Measurements from ENCODE around the gene SNCA.

The SNCA gene

GRCh38 chr4:89813197-89813596, 23.8 kb downstream of the SNCA start:
- no peak for DNase-seq

GRCh38 chr4:89807441-89808140, 29.4 kb downstream of the SNCA start:
- DNase-seq: no peak

- DNase-seq: no peak
These were observed 31.7 kb downstream of the SNCA start for GRCh38 chr4:89805297-89805696.

- DNase-seq: no peak
These were observed 33.0 kb downstream of the SNCA start for GRCh38 chr4:89803915-89804314.

GRCh38 chr4:89803036-89803435, 33.9 kb downstream of the SNCA start:
- DNase-seq: no peak

- DNase-seq: no peak
These were observed 36.3 kb downstream of the SNCA start for GRCh38 chr4:89800527-89801103.

GRCh38 chr4:89800012-89800516, 36.9 kb downstream of the SNCA start:
- no peak for DNase-seq

GRCh38 chr4:89799071-89799470, 37.9 kb downstream of the SNCA start:
- no peak for DNase-seq

- DNase-seq: no peak
These were observed 39.8 kb downstream of the SNCA start for GRCh38 chr4:89797117-89797516.

- no peak for DNase-seq
These were observed 48.5 kb downstream of the SNCA start for GRCh38 chr4:89788206-89789072.

- no peak for DNase-seq
These were observed 52.2 kb downstream of the SNCA start for GRCh38 chr4:89784686-89785231.

GRCh38 chr4:89781321-89781720, 55.6 kb downstream of the SNCA start:
- DNase-seq: no peak

- DNase-seq: no peak
These were observed 63.2 kb downstream of the SNCA start for GRCh38 chr4:89773805-89774204.

- DNase-seq: no peak
These were observed 67.1 kb downstream of the SNCA start for GRCh38 chr4:89769856-89770255.

GRCh38 chr4:89767924-89768323, 69.0 kb downstream of the SNCA start:
- DNase-seq: no peak

- no peak for DNase-seq
These were observed 71.0 kb downstream of the SNCA start for GRCh38 chr4:89765966-89766365.

- DNase-seq: no peak
These were observed 71.4 kb downstream of the SNCA start for GRCh38 chr4:89765528-89765927.

- no peak for DNase-seq
These were observed 74.7 kb downstream of the SNCA start for GRCh38 chr4:89762311-89762710.

- DNase-seq: no peak
These were observed 77.5 kb downstream of the SNCA start for GRCh38 chr4:89759426-89759825.

GRCh38 chr4:89757154-89757719, 79.7 kb downstream of the SNCA start:
- no peak for DNase-seq

GRCh38 chr4:89755220-89755619, 81.7 kb downstream of the SNCA start:
- DNase-seq: no peak

GRCh38 chr4:89754531-89754930, 82.4 kb downstream of the SNCA start:
- no peak for DNase-seq

GRCh38 chr4:89753601-89754066, 83.3 kb downstream of the SNCA start:
- DNase-seq: peak; percentile 23

Measured in inflammatory macrophage treated with lipopolysaccharide for 4 hours (primary cell).